A549 treated with ZK216348 at 1 μM for 4 hours (cell line): ENCODE measurements around the gene ADGRB2. TPM values are rescaled to one million over a fixed set of nuclear protein-coding genes. Genes with fewer than 3 reads are reported as not detected.

ENCODE experiments used
- total RNA-seq: library from RNA; stranded (reverse); fragments of 200-300 nt; extraction: Qiagen RNA extraction; gene quantifications from 5 replicates; pipeline ENCODE4 v1.2.3, GENCODE V29; 2022; ENCODE audit warnings: low read depth

ADGRB2 gene
- total RNA-seq = 3.6 to 7.5 TPM (median 6.1 TPM) in 5 replicates

GRCh38 chr1:31764312-31765040 is at the start of gene ADGRB2:
Gene ADGRB2 (minus strand): TSS chr1:31764340. CDS start chr1:31757221, 7,119 bp downstream.

GRCh38 chr1:31703431-31704270 is 60.5 kb downstream of the ADGRB2 start, which contains the start of gene COL16A1:
Gene COL16A1 (minus strand): TSS chr1:31704017. CDS start chr1:31702193, 1,824 bp downstream.

Other genes starting within 250 kb of the ADGRB2 start
- 0.60 to 1.4 TPM (median 0.86 TPM) in 5 replicates for gene TINAGL1, start 187.8 kb downstream of the ADGRB2 start, total RNA-seq
- not detected in 5 replicates for gene HCRTR1, start 146.7 kb downstream of the ADGRB2 start, total RNA-seq
- gene PEF1, start 119.5 kb downstream of the ADGRB2 start, total RNA-seq = 31.4 to 48.0 TPM (median 45.1 TPM) in 5 replicates
- 3.2 to 6.7 TPM (median 5.3 TPM) in 5 replicates for gene COL16A1, start 60.3 kb downstream of the ADGRB2 start, total RNA-seq
- gene SPOCD1, start 51.7 kb upstream of the ADGRB2 start, total RNA-seq = 3.2 to 5.3 TPM (median 3.8 TPM) in 5 replicates
- 133 to 239 TPM (median 170 TPM) in 5 replicates for gene PTP4A2, start 174.0 kb upstream of the ADGRB2 start, total RNA-seq
- gene KHDRBS1, start 249.5 kb upstream of the ADGRB2 start, total RNA-seq = 105 to 151 TPM (median 137 TPM) in 5 replicates